ENCODE results near the gene NDUFA6.

GRCh38 chr22:42078469-42079318 is 11.9 kb downstream of the NDUFA6 start:
- TF ChIP-seq CTCF (IDR thresholded peaks at IDR 0.05 in 8 of 11, conservative IDR thresholded peaks at IDR 0.05 in 3 of 11) = no peak
- no peak for TF ChIP-seq POLR2A (IDR thresholded peaks at IDR 0.05)

Measured in spleen (tissue), 7 donors.